Measurements from ENCODE around the gene DCAF4L1.

DCAF4L1 gene

DNA sequence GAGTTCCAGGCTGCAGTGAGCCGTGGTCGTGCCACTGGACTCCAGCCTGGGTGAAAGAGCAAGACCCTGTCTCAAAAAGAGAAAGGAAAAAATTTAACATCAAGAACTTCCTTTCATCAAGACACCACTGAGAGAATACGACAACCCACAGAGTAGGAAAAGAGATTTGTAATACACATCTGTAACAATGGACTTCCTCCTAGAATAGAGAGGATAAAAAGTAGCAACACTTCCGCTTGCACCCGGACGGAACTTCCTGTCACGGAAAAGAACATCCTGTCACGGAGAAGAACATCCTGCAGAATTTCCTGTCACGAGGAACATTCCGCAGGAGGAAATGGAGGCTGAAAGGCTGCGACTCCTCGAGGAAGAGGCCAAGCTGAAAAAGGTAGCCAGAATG, at the start of gene DCAF4L1:
Gene DCAF4L1, plus strand, starts transcription at position 301 of the 400 bp plus-strand sequence. Its CDS starts 37 bp downstream, at position 338.
- no peak within 1 kb of the TSS for H3K4me3 ChIP-seq (ENCODE audit: low read depth, low read length)
- TF ChIP-seq CTCF (conservative IDR thresholded peaks at IDR 0.05; ENCODE audit: low read depth, low read length), result no peak
- DNase-seq (ENCODE audit: low read depth), result no peak

DNA sequence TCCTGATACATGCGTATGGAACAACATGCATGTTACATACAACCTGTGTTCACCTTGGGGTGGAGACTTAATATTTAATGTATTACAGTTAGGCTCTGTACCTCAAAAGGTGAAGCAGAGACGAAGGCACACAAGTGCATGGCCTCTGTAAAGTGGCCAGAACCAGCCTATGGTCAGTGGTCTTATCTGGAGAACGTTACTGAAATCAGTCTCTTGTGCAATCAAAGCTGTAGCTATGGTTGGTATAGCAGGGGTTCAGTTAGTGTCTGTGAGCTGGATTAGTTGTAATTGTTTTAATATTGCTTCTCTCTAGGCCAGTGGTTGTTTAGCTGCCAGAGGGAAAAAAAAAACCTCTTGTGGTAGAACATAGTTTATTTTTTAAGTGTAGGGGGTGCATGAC, 48.6 kb upstream of the DCAF4L1 start:
- no peak overlapping the region for H3K4me3 ChIP-seq (ENCODE audit: low read depth, low read length)
- no peak for TF ChIP-seq CTCF (conservative IDR thresholded peaks at IDR 0.05; ENCODE audit: low read depth, low read length)
- DNase-seq (ENCODE audit: low read depth), result no peak

- no peak overlapping the region for H3K4me3 ChIP-seq (ENCODE audit: low read depth, low read length)
- no peak for TF ChIP-seq CTCF (conservative IDR thresholded peaks at IDR 0.05; ENCODE audit: low read depth, low read length)
- no peak for DNase-seq (ENCODE audit: low read depth)
These were observed 47.5 kb upstream of the DCAF4L1 start for GRCh38 chr4:41933997-41934503.

DNA sequence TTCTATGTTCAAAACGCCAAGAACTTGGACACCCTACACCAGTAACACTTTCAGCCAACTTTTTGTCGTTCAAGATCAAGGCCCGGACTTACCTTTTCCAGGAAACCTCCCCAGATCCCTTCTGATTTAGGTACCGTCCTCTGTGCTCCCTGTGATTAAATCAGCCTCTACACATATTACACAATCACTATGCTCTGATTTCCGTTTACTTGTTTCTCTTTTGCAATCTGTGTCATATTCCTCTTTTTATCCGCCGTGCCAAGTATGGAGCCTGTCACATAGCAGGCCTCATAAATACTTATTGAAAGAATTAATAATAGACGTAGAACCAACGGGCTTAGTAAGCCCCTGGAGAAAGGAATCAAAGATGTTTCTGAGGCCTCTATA, 47.0 kb upstream of the DCAF4L1 start:
- no peak for TF ChIP-seq CTCF (conservative IDR thresholded peaks at IDR 0.05; ENCODE audit: low read depth, low read length)
- H3K4me3 ChIP-seq (ENCODE audit: low read depth, low read length), result peak overlapping the region; percentile 91
- DNase-seq (ENCODE audit: low read depth), result no peak

- H3K4me3 ChIP-seq (ENCODE audit: low read depth, low read length), result peak within 1 kb of the TSS; percentile 91
- peak; percentile 31 for TF ChIP-seq CTCF (conservative IDR thresholded peaks at IDR 0.05; ENCODE audit: low read depth, low read length)
- DNase-seq (ENCODE audit: low read depth), result peak; percentile 85
These were observed 46.5 kb upstream of the DCAF4L1 start, which contains the start of gene TMEM33 for GRCh38 chr4:41934901-41935651. TMEM33 (plus strand) TSS chr4:41935429; CDS start chr4:41935485, 56 bp downstream.

DNA sequence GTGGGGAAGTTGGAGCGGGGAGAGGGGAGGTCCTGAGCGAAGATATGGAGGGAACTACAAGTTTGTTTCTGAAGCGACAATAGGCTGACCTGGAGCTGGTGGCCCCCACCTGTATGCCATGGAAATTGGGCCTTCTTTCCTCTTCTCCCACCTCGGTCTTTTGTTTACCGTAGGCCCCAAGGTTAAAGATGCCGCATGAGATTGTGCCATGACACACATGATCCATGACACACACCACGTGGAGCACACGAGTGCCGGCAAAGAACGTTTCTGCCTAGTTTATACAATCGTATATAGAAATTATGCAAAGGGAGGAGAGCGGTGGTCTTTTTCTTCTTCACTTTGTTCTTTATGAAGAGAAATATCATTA, 45.9 kb upstream of the DCAF4L1 start:
- DNase-seq (ENCODE audit: low read depth), result peak; percentile 33
- no peak for TF ChIP-seq CTCF (conservative IDR thresholded peaks at IDR 0.05; ENCODE audit: low read depth, low read length)

More for the DNA sequence above, 45.9 kb upstream of the DCAF4L1 start:
- peak overlapping the region; percentile 91 for H3K4me3 ChIP-seq (ENCODE audit: low read depth, low read length)

All from choroid plexus epithelial cell (primary cell).